Mucosa of gallbladder (tissue), 1 donor: ENCODE data around the gene ZP1. TPM values are rescaled to one million over a fixed set of nuclear protein-coding genes. Genes with fewer than 3 reads are reported as not detected.

Experiments
- DNase-seq: peaks from one replicate; pipeline ENCODE4 v3.0.0-alpha.2; 2020; ENCODE audit warnings: low spot score
- total RNA-seq: library from RNA; stranded (reverse); gene quantifications from one replicate; pipeline ENCODE4 v1.2.1, GENCODE V29; 2021
- donor health status: DM: no; HTN: no; CAD: no.

The ZP1 gene
- total RNA-seq, 1 donor from 2014 or later, result 0.17 TPM

GRCh38 chr11:60858731-60859464 lies 8.4 kb upstream of the ZP1 start:
- DNase-seq, result no peak

- DNase-seq, result no peak
Measured at GRCh38 chr11:60859616-60860250, 7.6 kb upstream of the ZP1 start.

- DNase-seq, result no peak
Measured at GRCh38 chr11:60860943-60861342, 6.4 kb upstream of the ZP1 start.

- DNase-seq, result no peak
Measured at GRCh38 chr11:60862171-60862570, 5.2 kb upstream of the ZP1 start.

GRCh38 chr11:60863550-60864521 lies 3.5 kb upstream of the ZP1 start:
- no peak for DNase-seq

GRCh38 chr11:60864856-60865513 lies 2.4 kb upstream of the ZP1 start:
- DNase-seq, result no peak

GRCh38 chr11:60867871-60868681 lies 734 bp downstream of the ZP1 start:
- no peak for DNase-seq

GRCh38 chr11:60868682-60869450 lies 1.5 kb downstream of the ZP1 start:
- DNase-seq, result no peak

GRCh38 chr11:60869451-60869825 lies 2.1 kb downstream of the ZP1 start:
- no peak for DNase-seq

- no peak for DNase-seq
Measured at GRCh38 chr11:60870276-60870675, 2.9 kb downstream of the ZP1 start.

- no peak for DNase-seq
Measured at GRCh38 chr11:60870733-60871377, 3.5 kb downstream of the ZP1 start.

GRCh38 chr11:60871378-60872061 lies 4.2 kb downstream of the ZP1 start:
- no peak for DNase-seq

- DNase-seq, result no peak
Measured at GRCh38 chr11:60872124-60872960, 5.0 kb downstream of the ZP1 start.

- no peak for DNase-seq
Measured at GRCh38 chr11:60872961-60873524, 5.7 kb downstream of the ZP1 start.

GRCh38 chr11:60873533-60873932 lies 6.2 kb downstream of the ZP1 start:
- no peak for DNase-seq

GRCh38 chr11:60874421-60875365 lies 7.4 kb downstream of the ZP1 start:
- no peak for DNase-seq
